Measurements from ENCODE around the gene PTPRG.
A peak's percentile ranks its signal among the peaks of the same experiment; 100 is the strongest.

PTPRG gene

DNA sequence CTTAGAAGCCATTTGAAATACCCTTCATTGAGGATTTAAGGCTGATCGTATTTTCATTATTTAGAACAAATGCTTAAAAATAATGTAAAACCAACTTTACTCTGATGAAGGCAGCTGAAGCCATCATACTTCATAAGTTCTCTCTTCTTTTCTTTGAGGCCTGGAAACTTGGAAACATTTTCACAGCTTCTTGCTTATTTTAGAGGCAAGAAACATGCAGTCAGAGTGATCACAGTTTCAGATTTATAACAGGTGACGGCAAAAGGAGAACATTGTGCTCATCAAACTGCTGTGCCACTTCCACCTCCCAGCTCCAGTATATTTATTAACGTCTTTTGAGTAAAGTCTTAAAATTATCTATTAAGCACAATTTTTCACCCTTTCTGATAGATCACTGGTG, 376.1 kb downstream of the PTPRG start:
- DNase-seq, result no peak

DNA sequence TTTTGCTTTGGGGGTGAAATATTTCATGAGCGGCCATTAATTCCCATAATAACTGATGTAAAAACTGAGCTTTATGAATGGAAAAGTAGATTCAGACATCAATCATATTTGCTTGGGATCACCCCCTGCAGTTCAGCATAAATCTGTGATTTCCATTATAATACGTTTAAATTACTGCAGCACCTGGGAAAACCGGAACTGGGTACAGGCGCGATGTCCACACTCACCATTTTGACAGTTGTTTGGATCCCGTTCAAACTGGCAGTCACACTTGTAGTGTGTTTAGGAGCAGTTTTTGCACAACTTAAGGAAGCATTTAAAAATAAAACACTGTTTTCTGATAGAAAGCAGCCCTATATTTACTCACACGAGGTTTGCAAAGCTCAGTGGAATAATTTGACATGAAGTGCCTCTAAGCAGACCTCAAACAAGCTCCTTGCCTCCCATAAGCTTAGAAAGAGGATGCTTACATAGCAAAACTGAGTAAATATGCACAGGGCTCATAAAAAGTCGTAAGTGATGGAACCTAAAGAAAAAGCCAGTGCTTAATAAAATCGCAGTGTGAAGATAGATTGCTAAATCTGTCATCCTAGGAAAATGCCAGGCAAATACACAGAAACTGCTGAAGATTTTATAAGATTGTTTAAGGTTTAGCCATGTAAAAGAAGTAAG, 377.6 kb downstream of the PTPRG start:
- no peak for DNase-seq

DNA sequence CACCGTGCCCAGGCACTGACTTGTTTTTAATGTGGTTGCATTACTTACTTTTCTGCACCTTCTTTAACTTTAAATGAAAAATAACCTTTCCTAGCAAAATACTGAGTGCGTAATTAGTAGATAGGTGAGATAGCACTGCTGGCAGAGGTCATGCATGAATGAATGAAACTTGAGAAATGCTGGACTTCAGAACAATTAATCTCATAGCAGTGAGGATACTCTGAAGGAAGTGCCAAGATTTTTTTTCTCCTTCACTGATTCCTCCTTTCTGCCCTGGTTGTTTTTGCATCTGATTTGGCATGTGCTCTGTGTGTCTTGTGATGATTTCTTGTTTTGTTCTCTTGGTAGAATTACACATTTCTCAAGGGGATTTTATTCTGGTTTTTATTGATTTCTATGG, 378.9 kb downstream of the PTPRG start:
- no peak for DNase-seq

DNA sequence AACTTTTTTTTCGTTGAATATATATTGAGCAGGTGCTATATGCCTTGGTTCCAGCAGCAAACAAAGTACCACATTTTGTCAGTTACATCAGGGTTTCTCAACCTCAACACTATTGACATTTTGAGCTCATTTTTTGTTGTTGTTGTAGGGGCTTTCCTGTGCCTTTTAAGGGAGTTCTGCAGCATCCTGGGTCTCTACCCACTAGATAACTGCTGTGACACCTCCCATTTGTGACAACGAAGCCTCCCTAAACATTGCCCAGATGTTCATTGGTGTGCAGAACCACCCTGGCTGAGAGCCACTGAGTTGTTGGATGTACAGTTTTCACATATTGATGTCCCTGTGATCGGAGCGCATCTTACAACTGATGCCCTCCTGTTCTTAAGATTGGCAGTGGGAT, 382.6 kb downstream of the PTPRG start:
- DNase-seq, result no peak

GRCh38 chr3:61944726-61945125, 383.4 kb downstream of the PTPRG start:
- DNase-seq, result no peak

GRCh38 chr3:61945657-61946056, 384.3 kb downstream of the PTPRG start:
- DNase-seq, result no peak

DNA sequence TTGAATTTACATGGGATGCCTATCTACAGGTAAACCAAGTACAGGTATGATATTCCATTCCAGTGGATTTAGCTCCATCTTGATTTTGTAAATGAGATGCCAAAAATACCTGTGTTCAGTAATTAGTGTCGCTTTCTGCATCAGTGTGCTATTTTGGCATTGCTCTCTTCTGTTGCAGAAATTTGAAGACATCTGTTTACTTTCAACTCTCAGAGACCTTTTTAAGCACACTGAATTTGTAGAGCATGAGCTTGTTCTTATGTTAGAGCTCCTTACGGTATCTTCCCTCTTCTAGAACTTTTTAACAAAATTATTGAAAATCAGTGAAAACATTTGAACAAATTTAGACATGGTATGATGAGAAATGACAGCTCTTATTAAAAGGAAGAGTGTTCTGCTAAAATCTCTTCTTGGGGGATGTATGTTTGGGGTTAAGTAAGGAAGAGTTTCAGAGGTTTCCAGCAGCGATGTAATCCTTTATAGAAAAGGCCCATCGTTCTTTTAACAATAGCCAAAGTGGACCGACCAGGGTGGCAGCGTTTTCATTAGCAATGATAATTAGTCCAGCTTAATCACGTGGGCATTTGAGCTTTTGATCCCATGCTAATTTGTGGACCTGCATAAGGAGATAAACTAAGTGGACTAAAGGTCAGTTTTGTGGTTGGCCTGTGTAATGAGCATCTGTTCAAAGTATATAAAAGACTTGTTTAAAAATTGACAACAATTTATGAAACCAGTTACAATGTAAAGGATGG, 385.4 kb downstream of the PTPRG start:
- no peak for DNase-seq

DNA sequence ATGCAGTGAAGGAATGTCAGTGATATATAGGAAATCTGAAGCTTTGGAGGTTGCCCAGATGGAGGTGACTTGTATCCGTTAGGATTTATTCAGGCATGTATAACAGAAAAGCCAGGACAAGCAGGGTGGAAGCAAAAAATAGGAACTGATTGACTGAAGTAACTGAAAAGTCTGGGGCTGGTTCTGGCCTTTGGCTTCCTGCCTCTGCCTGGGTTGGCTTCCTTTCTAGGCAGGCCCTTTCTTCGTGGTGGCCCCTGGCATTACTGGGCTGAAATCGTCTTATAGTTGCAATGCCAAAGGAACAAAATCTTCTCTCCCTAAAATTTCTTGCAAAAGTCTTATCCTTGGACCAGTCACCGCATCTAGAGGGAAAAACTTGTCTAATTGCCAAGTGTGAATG, 386.1 kb downstream of the PTPRG start:
- DNase-seq, result no peak

DNA sequence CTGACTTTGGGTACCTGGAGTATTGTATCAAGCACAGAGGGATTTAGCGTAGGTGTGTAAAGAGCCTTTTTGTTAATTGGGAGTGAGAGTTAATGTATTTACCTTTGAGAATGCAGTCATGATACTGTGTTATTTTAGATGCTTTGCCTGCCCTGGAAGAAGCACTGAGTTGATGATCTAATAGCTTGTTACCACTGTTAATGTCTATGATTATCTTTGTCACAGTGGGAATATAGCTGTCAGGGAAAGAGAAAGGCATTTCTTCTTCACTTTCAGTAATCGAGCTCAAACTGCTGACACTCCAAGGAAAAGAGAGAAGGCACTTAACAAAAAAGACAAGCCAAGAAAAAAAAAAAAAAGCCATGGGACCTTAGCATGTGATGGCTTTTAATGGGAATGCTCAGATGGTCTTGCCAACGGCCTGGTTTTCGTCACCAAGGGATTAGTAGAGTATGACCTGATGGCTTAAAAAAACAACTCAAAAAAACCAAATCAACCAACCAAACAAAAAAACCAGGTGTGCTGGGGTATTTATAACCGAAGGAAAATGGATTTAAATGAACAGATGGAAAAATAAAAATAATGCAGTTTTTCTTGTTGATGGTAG, 387.4 kb downstream of the PTPRG start:
- no peak for DNase-seq

- no peak for DNase-seq
Observed at GRCh38 chr3:61954097-61954540, 392.7 kb downstream of the PTPRG start.

GRCh38 chr3:61955483-61955882, 394.1 kb downstream of the PTPRG start:
- no peak for DNase-seq

DNA sequence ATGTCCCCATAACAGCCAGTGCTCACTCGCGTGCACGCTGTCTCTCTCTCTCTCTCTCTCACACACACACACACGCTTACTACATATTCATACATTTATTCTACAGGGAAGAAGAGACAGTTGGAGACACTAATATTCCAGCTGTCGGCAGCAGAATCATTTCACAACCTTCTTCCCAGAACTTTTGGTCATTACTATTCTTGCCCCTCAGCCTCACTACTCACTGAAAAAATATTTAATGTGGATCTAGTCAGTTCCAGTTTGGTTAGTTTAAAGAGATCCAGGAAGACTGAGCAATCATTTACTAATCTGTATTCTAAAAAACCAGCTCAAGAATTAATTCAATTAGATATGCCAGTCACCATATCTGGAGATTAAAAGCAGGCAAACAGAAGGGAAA, 394.9 kb downstream of the PTPRG start:
- no peak for DNase-seq

DNA sequence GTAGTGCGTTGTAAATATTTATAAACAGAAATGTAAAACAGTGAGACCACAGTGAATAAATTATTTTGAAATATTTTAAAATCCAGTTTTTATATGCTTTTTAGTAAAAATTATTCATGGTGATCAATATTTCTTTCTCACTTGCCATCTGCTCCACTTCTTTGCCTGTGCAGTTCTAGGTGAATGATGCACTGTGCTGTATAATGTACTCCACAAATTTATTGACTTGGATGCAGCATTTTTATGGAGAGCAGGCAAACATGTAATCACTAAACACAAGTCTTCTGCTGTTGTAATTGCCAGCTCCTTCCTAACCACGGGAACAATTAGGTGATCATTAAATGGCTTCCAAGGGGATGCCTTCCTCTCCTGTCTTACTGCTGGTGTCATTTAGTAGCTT, 395.9 kb downstream of the PTPRG start:
- no peak for DNase-seq

DNA sequence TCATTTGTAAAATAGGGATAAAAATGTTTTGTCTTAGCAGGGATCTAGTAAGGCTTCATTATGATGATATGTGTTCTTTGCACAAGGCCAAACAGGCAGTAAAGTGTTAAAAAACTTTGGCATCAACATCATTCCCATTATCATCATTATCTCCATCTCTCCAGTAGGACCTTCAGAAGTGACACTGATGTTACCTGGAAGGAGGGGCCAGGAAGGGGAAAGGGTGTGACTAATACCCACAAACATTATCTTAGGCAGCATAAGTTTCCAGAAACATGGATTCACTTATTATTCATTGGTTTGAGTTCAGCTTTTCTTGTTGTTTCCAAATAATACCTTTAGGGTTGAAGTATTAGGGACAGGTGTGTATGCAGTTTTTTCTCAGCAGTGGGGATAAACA, 399.6 kb downstream of the PTPRG start:
- DNase-seq, result no peak

GRCh38 chr3:61961900-61962299, 400.5 kb downstream of the PTPRG start:
- DNase-seq, result no peak

DNA sequence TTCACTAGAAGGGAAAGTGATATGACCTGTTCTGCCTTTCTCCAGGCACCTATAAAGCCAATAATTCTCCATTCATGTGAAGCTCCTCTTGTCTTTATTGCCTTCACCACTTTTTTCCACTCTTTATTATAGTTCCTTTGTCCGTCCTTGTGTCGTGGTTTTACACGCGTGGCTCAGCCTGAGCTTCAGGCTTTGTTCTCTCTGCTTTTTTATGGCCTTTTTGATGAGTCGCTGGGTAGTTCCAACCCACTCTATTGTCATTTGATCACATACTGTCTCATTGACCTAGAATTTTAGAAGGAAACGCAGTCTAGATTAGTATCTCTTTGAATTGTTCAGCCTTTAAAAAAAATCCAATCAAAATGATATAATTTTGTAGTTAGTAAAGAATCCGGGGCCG, 403.2 kb downstream of the PTPRG start:
- DNase-seq, result no peak

GRCh38 chr3:61965770-61966131, 404.4 kb downstream of the PTPRG start:
- DNase-seq, result no peak

- peak; percentile 46 for DNase-seq
Observed at GRCh38 chr3:61966200-61966599, 404.8 kb downstream of the PTPRG start.

DNA sequence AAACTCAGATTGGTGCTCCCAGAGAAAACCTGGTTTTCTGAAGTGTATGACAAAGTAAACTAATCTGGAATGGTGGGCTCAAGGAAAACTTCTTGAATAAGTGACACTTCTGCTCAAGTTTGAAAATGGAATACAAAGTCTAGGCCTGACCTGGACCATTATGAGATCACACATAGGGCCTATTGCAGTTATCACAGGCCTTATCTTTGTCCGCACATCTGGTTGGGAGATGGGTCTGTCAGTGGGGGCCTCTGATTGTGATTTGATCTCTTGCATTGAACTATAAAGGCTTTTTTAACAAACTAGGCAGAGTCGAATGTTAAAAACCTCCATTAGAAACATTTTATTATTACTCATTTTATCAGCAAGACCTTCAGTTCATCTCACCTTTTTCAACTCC, 405.6 kb downstream of the PTPRG start:
- DNase-seq, result no peak

DNA sequence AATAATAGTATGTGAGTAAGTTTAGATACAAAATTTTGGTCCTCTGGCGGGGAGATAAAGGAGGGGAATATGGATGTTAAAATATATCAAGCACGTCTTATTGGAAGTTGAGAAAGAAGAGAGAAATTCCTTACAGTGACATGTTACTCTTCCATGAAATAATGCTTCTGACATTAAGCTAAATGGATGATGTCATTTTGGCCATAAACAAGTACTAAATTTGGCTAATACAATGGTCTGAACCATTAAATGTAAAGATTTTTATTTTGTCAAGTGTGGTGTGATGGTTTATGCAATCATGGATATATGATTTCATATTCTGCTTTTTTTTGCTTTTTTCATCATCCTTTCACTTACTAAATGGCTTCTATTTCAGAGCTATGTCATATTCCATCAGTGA, 406.6 kb downstream of the PTPRG start:
- no peak for DNase-seq

DNA sequence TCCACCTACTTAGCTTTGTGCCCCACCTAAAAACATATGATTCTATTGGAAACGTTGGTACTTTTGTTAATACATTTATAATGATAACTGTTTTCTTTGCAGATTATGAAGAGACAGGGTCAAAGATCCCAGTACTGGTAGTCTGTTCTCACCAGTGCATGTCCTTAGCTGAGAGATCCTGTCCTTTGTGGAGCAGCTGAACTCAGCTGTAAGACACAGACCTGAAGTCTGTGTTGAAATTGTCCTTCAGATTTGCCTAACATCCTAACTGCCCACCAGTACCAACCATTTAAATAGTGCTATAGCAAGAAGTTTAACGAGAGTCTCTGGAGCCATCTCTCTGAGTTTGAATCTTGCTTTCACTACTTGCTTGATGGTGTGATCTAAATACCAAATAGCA, 413.3 kb downstream of the PTPRG start:
- no peak for DNase-seq

DNA sequence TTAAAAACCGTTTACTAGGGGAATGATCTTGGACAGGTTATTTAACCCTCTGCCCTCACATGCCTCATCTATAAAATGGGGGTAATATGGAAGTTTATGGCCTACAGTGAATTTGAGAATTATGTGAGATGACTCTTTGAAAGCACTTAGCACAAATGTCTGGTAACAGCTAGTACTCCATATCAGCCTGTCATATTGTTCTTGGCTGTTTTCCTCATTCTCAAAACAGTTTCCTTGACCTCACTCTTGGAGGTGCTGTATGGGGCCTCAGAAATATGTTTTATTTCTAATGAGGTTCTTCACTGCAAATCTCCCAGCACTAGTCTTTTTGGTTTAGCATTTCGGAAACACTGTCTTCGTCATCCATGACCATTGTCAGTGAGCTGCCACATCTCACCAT, 413.8 kb downstream of the PTPRG start:
- DNase-seq, result no peak

DNA sequence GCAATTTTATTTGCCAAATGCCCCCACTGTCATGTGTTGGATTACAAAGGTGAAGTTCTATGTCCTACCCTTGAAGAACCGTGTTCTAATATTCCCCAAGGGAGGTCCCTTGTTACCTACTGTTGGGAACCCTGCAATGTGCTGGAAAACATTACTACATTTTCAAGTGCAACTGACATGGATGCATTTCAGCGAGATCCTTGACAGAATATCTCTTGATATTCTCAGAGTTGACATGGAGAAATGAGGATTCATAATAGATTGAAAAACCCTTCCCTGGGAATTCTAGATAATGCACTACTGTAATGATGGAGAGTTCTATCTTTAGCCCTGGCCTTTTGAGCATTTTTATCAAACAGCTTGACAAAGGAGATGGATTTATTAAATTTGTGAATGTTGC, 414.6 kb downstream of the PTPRG start:
- DNase-seq, result no peak

All from 8988T (cell line).